Eye (tissue), 1 donor: Measurements from ENCODE around the gene MAPK12.

Experiments used
- DNase-seq: peaks from one replicate; pipeline ENCODE4 v3.0.0-alpha.2; 2015

The MAPK12 gene

DNA sequence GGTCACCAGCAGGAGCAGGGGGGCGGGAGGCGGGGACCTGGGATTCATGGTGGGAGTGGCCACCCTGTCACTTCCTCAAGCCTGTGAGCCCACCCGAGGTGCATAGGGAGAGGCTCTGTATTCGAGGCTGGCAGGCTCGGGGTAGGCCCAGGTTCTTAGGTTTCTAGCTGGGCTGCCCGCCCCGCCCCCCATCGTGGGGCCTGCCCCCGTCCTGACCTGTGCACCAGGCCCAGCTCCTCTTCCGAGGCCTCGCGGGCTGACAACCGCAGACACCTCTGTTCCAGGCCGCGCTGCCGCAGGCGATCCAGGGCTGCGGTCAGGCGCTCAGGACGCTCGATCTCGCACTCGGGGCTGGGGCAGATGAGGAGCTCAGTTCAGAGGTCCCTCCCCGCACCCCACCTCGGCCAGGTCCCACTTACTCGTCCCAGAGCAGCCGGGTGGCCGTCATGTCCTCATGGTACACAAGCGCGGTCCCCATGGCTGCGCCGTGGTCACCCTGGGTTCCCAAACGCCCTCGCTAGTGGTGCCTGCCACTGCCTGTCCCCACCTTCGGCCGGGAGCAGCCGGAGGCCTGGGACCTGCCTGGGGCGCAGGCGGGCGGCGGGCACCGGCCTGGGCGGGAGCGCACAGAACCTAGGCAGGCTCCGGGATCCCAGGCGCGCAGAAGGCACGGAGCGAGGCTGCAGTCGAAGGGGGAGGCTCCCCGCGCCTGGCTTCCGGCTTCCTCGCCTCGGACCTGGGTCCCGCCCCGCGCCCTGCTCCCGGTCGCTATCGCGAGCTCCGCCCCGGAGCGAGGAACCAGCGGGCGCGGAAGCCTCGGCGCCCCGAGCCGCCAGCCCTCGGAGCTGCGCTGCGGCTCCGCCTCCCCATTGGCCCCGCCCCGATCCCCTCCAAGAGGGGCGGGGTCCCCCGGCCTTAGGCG is 10.7 kb downstream of the MAPK12 start, which contains the start of gene HDAC10:
HDAC10 (minus strand) TSS at position 711 of the 922 bp plus-strand sequence; CDS start at position 478, 233 bp downstream.
- peak; percentile 87 for DNase-seq

DNA sequence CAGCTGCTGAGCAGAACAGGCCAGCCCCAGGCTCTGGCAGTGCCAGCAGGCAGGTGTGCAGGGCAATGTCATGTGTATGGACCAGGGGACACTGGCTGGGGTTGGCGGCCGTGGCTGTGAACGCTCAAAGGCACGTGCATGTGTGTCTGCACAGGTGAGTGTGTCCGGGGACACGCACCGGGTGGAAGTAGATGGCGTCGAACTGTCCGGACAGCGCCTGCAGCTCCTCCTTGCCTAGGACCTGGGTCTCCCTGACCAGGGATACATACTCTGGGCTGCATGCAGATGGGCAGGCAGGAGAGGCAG is 11.3 kb downstream of the MAPK12 start:
- DNase-seq: no peak

DNA sequence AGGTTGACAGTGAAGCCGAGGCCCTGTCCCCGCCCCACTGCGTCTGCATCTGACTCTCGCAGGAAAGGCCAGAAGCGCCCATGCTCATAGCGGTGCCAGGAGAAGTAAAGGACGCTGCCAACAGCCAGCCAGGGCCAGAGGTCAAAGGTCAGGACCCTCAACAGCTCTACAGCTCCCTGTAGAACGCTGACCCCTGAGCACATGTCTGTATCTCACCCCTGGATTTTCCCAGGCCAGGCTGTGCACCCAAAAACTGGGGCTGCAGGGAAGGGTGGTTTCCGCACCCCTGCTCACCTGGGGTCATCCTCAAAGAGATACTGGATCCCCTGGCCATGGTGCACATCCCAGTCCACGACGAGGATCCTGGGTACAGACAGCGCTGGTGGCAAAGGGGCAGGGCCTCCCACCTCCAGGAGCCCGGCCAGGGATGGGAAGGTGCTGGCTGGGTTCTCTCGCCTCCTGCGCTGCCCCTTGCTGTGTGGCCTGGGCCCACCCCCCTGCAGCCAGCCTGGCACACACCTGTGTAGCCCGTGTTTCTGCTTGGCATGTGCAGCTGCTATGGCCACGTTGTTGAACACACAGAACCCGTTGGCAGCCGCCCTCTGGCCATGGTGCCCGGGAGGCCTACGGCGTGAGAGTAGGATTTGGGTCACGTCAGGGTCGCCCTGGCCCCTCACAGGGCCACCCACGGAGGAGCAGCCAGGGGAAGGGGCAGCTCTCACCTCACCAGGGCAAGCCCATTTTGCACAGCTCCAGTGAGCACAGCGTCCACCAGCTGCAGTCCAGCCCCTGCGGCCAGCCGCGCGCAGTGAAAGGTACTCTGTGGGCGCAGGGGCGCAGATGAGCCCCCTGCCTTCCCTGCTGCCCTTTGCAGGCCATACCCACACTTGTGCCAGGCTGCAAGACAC is 11.9 kb downstream of the MAPK12 start:
- DNase-seq: no peak

DNA sequence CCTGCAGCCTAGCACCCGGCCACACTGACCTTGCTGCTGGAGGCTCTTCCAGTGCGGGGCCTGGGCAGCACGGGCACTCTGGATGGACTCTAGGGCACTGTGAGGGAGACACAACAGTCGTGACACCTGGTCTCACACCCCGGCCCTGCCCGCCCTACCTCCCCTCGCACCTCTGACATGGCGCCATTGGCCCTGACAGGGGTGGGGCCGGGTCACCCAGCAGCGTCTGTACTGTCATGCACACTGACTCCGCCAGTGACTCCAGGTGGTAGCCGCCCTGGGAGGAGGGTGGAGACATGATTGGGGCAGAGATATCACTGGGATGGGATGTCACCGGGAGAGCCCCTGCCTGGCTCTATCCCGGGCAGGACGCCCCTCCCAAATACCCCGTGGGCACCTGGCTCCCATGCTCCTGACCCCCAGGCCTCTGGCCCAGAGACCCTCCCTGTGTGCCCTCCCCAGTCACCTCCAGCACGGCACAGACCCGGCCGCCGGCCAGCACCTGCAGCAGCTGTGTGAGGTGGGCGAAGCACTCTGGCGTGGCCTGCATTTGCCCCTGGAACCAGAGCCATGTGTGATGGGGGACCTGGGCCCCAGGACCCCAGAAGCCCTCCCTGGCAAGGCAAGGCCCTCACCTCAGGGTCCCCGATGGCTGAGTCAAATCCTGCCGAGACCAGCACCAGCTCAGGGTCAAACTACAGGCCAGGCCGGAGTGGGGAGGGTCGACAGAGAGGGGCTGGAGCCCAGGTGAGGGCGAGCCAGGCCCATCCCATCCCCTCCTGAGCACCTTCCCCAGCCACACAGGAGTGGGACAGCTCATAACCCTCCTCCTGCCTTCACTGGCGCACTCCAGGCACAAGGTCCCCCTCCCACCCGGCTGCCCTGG is 13.0 kb downstream of the MAPK12 start:
- DNase-seq: no peak

DNA sequence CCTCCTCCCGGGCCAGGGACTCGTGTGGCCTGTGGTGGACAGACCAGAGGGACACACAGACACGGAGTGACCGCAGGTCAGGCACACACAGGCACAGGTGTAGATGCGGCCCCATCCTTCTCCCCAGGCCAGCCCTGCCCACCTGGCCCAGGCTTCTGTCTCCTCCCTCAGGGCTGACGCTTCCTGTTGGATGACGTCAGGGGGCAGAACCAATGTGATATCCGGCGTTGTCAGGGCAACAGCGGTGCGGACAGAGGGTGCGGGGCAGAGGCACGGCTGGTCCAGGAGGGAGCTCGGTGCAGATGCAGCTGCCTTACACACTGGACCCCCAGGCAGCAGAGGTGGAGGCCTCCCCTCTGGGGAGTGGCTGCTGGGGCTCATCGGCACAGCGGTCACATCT is 13.7 kb downstream of the MAPK12 start:
- DNase-seq: peak; percentile 42

DNA sequence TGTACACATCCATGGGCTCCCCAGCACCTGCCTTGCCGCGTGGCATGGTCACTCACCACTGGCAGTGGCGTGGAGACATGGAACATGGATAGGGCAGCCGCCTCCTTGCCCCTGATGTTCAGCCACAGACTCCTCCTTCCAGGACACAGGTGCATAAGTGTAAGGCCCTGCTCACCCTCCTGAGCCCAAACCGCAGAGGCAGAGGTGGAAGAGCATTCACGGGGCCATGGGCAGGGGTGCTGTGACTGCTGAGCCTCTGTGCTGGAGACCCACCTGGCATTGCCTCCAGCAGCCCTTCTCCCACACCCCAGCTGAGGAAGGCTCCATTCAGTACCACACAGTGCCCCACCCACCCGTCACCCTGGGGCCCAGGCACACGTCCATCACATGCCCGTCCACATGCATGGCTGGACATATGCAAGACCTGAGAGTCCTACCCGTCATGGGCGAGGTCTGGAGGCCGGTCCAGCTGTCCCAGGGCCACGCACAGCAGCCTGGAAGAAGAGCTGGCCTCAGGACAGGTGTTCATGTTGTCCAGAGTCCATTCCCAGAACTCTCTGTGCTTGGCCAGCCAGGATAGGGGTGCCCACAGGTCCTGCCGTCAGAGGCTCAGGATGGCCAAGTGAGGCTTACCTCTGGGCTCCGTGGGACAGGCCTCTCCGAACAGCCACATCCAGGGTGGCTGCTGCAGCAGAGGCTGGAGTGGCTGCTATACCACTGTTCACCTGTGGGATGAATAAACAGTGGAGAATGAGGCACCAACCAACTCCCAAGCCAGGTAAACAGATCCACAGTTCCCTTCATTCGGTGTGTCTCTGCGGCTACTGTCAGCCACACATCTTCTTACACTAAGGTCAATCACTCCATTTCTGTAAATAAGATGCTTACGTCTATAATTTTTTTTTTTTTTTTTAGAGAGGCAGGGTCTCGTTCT is 15.0 kb downstream of the MAPK12 start:
- no peak for DNase-seq

DNA sequence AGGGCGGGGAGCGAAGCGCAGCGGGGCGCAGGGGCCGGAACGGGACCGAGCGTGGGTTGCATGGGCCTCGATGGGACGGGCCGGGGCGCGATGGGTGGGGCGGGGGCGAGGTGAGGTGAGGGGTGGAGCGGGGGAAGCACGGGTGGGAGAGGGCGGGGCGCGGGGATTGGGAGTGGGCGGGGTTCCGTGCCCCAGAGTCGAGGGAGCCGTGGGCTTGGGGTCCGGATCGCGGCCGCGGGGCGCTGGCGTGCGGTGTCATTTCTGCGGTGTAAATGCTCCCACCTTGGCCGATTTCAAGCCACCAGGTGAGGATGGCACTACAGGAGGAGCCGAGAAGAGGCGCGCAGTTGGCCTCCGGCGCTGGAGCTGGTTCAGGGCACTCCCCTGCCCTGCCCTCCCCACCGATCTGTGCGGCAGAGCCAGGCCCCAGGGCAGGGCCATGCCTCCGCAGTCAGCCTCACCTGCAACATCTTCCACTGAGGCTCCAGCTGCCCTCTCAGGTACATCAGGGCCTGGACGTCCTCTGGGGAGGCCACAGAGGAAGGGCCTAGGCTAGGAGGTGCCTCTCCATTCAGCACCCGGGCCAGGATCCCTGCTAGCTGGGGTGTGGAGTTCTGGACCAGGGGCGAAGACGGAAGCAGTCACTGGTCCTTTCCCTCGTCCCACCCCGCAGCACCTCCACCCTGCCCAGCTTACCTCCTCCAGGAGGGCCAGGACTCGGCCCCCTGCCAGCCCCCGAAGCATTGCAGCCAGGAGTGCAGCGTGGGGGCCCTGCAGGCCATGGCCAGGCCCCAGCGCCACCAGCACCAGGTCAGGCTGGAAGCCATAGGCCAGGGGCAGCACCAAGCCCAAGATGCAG is 16.0 kb downstream of the MAPK12 start:
- DNase-seq: no peak

DNA sequence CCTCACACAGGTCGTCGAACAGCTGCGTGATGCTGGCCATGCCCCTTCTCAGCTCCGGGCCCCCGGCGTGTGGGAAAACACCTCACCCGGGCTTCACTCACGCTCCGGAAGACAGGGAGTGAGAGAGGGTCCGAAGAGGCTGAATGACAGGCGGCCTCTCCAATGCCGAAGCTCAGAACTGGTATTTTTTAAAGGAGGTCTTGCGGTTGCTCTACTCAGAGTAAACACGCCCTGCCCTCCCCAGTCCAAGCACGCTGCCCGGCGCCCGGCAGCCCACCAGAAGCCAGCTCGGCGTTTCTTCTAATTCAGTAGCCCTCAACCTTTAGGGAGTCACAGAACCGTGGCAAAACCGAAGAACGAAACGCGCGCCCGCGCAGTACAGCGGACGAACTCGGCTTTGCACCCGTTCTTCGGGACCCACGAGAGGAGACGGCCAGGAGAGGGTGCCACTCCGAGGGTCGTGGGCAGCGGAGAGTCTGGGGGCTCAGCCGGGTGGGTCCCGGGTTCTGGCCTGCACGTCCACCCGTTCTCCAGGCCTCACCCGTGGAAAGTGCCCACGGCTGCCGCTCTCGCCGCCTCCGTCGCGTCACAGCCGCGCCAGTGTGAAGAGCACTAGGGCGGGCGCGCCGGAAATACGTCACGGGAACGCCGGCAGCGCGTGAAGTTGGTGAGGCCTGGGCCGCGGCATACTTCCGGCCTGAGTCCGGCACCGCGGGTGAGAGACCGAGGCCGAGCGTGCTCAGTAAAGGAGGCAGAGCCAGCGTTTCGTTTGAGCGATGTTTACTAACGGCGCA is 16.9 kb downstream of the MAPK12 start, which contains the start of gene TUBGCP6:
TUBGCP6 (minus strand) TSS at position 604 of the 794 bp plus-strand sequence; CDS start at position 40, 564 bp downstream.
- peak; percentile 97 for DNase-seq

DNA sequence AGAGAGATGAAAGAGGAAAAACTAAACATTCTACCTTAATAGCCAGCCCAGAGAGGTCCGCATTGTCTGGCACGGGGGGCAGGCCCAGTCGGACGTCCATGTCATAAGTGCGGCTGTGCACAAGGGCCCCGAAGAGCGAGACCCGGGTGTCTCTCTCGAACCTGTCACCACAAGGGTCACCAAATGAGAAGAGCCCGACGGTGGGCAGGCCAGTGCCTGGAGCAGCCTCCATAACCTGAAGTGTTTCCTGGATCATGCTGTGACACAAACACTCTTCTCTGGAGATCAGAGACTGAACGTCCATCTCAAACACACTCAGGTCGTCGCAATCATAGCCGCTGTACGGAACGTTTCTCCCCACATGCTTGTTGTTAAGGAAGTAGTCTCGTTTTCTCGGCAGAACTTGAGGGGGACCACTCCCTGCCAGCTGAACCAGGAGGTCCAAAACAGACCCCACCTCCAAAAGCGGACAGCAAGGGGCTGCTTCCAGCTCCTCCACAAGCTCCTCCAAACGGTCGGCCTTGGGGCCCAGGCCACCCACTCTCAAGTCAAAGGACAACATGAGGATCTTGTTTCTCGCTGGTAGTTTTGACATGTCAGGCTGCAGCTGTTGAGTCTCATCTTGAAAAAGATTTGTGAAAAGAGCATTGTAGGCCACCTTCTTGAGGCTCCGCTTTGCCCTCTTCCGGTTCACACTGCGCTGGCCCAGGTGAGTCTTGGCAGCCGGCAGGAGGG is 17.6 kb downstream of the MAPK12 start:
- no peak for DNase-seq

DNA sequence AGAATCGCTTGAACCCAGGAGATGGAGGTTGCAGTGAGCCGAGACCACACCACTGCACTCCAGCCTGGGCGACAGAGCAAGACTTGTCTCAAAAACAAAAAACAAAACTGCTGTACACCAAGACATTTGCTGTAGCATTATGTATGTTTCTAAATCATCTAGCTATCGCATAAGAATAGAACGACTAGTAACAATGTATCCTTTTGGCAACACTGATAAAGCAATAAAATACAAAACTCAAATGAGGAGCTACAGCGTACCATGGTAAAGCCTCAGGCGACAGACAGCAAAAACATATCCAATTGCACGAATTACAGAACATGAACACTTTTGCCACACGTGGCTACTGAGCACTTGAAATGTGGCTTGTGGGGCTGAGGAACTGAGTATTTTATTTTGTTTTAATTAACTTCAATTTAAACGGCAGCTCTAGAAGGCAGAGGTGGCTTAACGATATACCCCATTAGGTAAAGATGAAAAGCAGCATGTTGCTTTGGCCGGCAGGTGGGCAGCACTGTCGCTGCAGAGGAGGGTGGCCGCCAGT is 19.0 kb downstream of the MAPK12 start:
- no peak for DNase-seq

DNA sequence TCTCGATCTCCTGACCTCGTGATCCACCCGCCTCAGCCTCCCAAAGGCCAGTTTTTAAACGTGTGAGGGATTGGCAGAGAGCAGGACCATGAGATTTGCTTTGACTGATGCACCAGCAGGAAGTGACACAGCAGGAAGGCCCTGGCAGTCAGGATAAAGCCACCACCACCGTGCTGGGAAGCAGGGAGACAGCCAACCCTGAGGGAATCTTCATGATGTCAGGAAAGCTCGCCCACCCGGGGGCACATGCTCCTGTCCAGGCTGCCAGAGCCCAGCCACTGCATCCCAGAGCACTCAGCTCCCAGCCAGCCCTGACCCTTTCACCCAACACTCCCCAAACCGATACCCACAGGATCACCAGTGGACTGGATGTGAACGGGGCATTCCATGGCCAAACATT is 22.7 kb downstream of the MAPK12 start:
- DNase-seq: no peak

DNA sequence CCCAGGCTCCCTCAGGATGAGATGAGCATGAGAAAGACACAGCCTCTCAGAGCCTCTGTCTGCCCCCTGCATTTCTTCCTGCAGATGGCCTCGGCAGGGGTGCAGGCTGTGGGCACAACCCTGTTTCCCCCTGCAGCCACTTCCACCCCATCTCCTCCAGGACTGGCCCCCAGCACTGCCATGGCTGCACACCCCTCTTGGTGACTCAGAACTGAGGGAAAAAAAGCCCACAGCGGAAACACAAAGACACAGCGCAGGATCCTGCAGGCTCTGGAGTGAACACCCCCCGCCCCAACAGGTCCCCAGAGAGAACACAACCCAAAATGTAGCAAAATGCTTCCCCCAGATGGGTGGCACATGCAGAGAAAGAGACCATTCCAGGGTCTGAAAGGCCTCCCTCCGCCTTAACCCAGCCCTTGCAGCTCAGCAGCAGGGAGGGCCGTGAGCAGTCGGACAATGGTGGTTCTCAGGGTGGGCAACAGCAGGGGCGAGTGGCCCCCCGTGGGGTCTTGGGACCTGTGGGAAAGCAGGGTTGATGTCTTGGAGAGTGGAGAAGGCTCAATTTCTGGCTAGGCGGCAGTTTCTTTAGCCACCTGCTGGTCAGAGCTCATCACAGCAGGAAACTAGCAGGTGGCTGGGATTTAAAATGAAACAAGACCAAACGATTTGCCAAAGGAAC is 24.6 kb downstream of the MAPK12 start:
- DNase-seq: peak; percentile 52

DNA sequence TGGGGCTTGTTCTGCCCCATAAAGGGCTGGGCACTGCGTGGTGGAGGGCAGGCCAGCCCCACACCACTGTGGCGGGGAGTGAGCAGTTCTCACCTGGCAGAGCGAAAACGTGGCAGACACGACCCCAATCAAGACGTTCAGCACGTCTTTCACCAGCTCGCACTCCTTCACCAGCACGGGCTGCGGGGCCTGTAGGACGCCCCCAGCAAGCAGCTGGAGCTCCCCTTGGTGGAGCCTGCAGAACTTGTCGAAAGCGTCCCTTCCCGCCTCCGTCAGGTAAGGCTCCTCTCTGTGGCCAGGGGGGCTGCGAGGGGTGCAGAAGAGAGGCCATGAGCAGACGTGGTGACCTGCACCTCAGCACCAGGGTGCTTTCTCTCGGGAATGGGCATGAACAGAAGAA is 28.3 kb downstream of the MAPK12 start:
- no peak for DNase-seq

DNA sequence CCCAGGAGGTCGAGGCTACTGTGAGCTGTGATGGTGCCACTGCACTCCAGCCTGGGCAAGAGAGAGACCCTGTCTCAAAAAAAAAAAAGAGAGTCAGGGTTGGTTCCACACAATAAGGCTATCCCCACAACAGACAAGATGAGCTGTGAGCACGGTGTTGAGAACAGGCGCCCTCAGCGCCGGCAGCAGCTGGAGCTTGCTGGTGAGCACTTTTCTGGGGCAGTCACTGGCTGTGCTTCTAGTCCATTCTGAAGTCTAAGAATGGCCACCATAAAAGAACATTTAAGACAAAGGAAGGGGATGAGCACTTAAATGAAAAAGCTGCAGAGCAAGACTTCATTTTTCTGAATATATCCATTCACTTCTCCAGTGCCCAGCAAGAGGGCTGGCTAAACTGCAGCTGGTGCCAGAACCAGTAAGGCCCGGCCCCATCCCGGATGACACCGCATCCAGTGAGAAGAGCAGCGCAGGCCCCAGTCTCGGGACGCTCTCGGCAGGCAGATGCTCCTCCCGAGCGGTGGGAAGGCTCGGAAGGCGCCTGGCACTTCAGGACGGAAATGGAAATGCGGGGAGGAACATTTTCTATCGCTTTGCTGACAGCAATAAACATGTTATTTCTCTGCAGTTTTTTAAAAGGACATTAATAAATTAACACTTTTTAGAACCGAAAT is 28.9 kb downstream of the MAPK12 start:
- no peak for DNase-seq

DNA sequence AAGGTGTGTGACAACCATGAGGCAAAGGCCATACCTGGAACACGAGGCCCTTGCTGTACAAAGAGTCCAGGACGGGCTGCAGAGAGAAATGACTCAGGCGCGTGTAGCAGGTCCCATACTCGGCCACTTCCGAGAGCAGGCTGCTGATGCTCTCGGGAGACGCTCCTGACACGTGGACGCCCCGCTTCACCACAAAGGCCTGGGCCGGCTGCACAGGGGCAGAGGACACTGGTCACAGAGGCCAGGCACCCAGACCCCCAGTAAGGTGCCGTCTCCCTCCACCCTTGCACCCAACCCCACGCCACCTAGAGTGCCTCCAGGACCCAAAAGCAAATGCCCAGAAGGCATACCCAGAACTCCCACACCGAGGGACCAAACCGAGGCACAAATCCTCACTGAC is 32.1 kb downstream of the MAPK12 start:
- no peak for DNase-seq

DNA sequence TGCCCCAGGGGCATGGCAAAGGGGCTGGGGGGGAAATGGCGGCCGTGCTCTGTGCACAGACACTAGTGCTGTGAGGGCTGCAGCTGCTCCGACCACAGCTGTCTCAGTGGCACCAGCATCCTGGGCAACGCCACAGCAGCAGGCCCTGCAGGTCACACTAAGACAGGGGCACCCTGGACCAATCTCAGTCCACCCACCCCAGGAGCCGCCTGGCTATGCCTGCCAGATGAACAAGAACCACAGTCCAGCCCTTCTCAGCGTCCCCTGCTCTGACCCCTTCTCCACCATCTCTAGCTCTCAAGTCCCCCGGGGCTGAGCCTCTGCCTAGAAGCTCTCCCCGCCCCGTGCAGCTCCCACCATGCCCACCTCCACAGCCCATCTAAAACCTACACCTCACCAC is 33.1 kb downstream of the MAPK12 start:
- no peak for DNase-seq

DNA sequence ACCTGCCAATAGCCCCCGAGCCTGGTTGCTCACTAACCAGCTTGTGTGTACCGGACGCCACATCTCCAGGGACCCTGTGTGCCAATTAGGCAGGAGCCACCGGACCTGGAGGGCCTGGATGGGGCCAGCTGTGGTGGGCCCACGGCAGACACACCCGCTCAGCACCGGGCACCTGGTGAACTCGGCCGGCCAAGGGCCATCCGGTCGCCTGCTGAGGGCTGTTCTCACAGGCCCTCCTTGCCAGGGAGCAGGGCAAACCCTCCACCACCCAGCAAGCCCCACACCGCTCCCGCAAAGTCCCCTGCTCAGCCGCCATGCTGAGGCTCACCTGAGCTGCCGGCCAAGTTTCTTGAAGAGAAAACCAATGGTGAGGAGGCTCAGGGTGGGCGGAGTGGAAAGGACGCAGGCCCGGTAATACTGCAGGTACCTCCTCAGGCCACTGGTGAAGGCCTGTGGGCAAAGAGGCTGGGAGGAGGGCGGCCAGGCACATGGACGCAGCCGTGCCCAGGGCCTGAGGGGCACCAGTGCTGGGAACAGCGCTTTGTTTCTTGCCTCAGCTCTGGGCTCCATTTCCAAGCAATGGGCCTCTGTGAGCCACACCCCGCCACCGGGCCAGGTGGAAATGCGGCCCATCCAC is 33.8 kb downstream of the MAPK12 start:
- DNase-seq: no peak
